GM23338 (cell line): ENCODE results near the gene LRRC27. TPM values are rescaled to one million over a fixed set of nuclear protein-coding genes. Genes with fewer than 3 reads are reported as not detected.

ENCODE experiments used
- ATAC-seq: fragments of 200-7000 bp; cut with Tn5 transposase; 3 replicates; pipeline ENCODE4 v1.9.1; 2020
- DNase-seq: peaks from one replicate; pipeline ENCODE4 v3.0.0-alpha.2; 2015; ENCODE audit warnings: low spot score
- H2AFZ ChIP-seq: fragments of 200-600 bp; sonication (generic); 2 replicates; pipeline ENCODE4 v1.8.0; 2016; ENCODE audit warnings: antibody characterized with exemption, mild to moderate bottlenecking, moderate library complexity
- H3F3A ChIP-seq: fragments of 200-600 bp; sonication (generic); replicated peaks from 2 replicates; pipeline ENCODE4 v1.8.0; 2017; ENCODE audit warnings: antibody characterized with exemption, mixed run types, low read depth
- H3K27ac ChIP-seq: fragments of 200-600 bp; sonication (generic); 2 replicates; pipeline ENCODE4 v1.6.1; 2016; ENCODE audit warnings: low read depth
- H3K27me3 ChIP-seq: fragments of 200-600 bp; sonication (generic); 2 replicates; pipeline ENCODE4 v1.8.0; 2016; ENCODE audit warnings: mild to moderate bottlenecking, mixed run types, moderate library complexity; ENCODE audit not compliant: insufficient read depth
- H3K36me3 ChIP-seq: fragments of 200-600 bp; sonication (generic); 2 replicates; pipeline ENCODE4 v1.8.0; 2016; ENCODE audit warnings: mild to moderate bottlenecking; ENCODE audit not compliant: insufficient read depth
- H3K4me1 ChIP-seq: fragments of 200-600 bp; sonication (generic); 2 replicates; pipeline ENCODE4 v1.8.0; 2016; ENCODE audit warnings: mild to moderate bottlenecking, moderate library complexity; ENCODE audit not compliant: insufficient read depth
- H3K4me2 ChIP-seq: fragments of 200-600 bp; sonication (generic); 2 replicates; pipeline ENCODE4 v1.7.1; 2017; ENCODE audit warnings: mixed run types
- H3K4me3 ChIP-seq: fragments of 200-600 bp; sonication (generic); 2 replicates; pipeline ENCODE4 v1.6.1; 2016; ENCODE audit warnings: mixed run types
- H3K79me2 ChIP-seq: fragments of 200-600 bp; sonication (generic); replicated peaks from 2 replicates; pipeline ENCODE4 v1.8.0; 2017; ENCODE audit warnings: mild to moderate bottlenecking; ENCODE audit not compliant: insufficient read depth
- H3K9me2 ChIP-seq: fragments of 200-600 bp; sonication (generic); 2 replicates; pipeline ENCODE4 v1.8.0; 2017; ENCODE audit not compliant: insufficient read depth
- H4K20me1 ChIP-seq: fragments of 200-600 bp; sonication (generic); replicated peaks from 2 replicates; pipeline ENCODE4 v1.8.0; 2017; ENCODE audit warnings: mild to moderate bottlenecking; ENCODE audit not compliant: insufficient read depth
- H3K27ac Mint-ChIP-seq: 2 replicates; pipeline ENCODE4 v1.8.0; 2020; ENCODE audit warnings: inconsistent platforms, mild to moderate bottlenecking, moderate library complexity, mixed read lengths
- H3K27me3 Mint-ChIP-seq: 3 replicates; pipeline ENCODE4 v1.8.0; 2022; ENCODE audit warnings: low read depth, mild to moderate bottlenecking, moderate library complexity, mixed read lengths, inconsistent platforms; ENCODE audit not compliant: insufficient read depth, poor library complexity
- H3K36me3 Mint-ChIP-seq: 3 replicates; pipeline ENCODE4 v1.8.0; 2021; ENCODE audit warnings: low read depth, mild to moderate bottlenecking, inconsistent platforms, moderate library complexity, mixed read lengths
- H3K4me1 Mint-ChIP-seq: 3 replicates; pipeline ENCODE4 v1.8.0; 2020; ENCODE audit warnings: mild to moderate bottlenecking, inconsistent platforms, mixed read lengths
- H3K4me3 Mint-ChIP-seq: 3 replicates; pipeline ENCODE4 v1.8.0; 2021; ENCODE audit warnings: moderate library complexity, mild to moderate bottlenecking, inconsistent platforms, mixed read lengths
- H3K9me3 Mint-ChIP-seq: 3 replicates; pipeline ENCODE4 v1.8.0; 2020; ENCODE audit warnings: moderate library complexity, mild to moderate bottlenecking, inconsistent platforms, mixed read lengths
- CREB1 ChIP-seq: fragments of 250-450 bp; sonication (Bioruptor Pico); IDR thresholded peaks from 2 replicates; pipeline ENCODE4 v1.5.0; 2020; ENCODE audit warnings: low read depth, mild to moderate bottlenecking, moderate library complexity
- EZH2 ChIP-seq: fragments of 200-600 bp; sonication (generic); IDR thresholded peaks from one replicate; pipeline ENCODE4 v1.8.0; 2017; ENCODE audit warnings: antibody characterized with exemption, mild to moderate bottlenecking, low read depth; ENCODE audit not compliant: unreplicated experiment
- EZH2phosphoT487 ChIP-seq: fragments of 200-600 bp; sonication (generic); IDR thresholded peaks from one replicate; pipeline ENCODE4 v1.8.1; 2018; ENCODE audit warnings: antibody characterized with exemption; ENCODE audit not compliant: unreplicated experiment
- JUNB ChIP-seq: IDR thresholded peaks from one replicate; pipeline ENCODE4 v1.6.1; 2016; ENCODE audit warnings: antibody characterized with exemption; ENCODE audit not compliant: unreplicated experiment
- NANOG ChIP-seq: IDR thresholded peaks from 2 replicates; pipeline ENCODE4 v1.6.1; 2016; ENCODE audit warnings: antibody characterized with exemption, borderline replicate concordance
- POLR2AphosphoS5 ChIP-seq: IDR thresholded peaks from 2 replicates; pipeline ENCODE4 v1.6.1; 2016; ENCODE audit warnings: antibody characterized with exemption, low read depth
- STAT1 ChIP-seq: IDR thresholded peaks from one replicate; pipeline ENCODE4 v1.6.1; 2016; ENCODE audit warnings: antibody characterized with exemption; ENCODE audit not compliant: unreplicated experiment
- ZNF114 ChIP-seq: fragments of 250-450 bp; sonication (Bioruptor Pico); IDR thresholded peaks from 2 replicates; pipeline ENCODE4 v1.5.0; 2020; ENCODE audit warnings: mild to moderate bottlenecking, moderate library complexity
- ZNF331 ChIP-seq: fragments of 250-450 bp; sonication (Bioruptor Pico); IDR thresholded peaks from 2 replicates; pipeline ENCODE4 v1.5.0; 2020; ENCODE audit warnings: low read depth, mild to moderate bottlenecking, moderate library complexity
- polyA plus RNA-seq: library from polyadenylated mRNA; unstranded; fragments of >200 nt; fragmentation: Nextera tagmentation; extraction: Ambion mirVana; gene quantifications from 2 replicates; pipeline ENCODE4 v1.2.1, GENCODE V29; 2016
- total RNA-seq: library from RNA; depleted of rRNA; stranded (reverse); fragments of >200 nt; shearing (Covaris generic); gene quantifications from 2 replicates; pipeline ENCODE4 v1.2.3, GENCODE V29; 2014
- TF ChIP-seq, protein P1 (sequence below), 2 experiments: fragments of 200-600 bp in 1 of 2; sonication (generic) in 1 of 2; conservative IDR thresholded peaks; 2 replicates each; pipeline versions ENCODE4 v1.5.1 to v1.6.1; 2016 to 2017; ENCODE audit warnings: antibody characterized with exemption in 2 of 2, low read depth in 2 of 2, mild to moderate bottlenecking in 2 of 2, moderate library complexity in 1 of 2
- TF ChIP-seq, protein P2 (sequence below): fragments of 250-450 bp; sonication (Bioruptor Pico); IDR thresholded peaks from 2 replicates; pipeline ENCODE4 v1.5.0; 2020; ENCODE audit warnings: mild to moderate bottlenecking, moderate library complexity
- TF ChIP-seq, protein P3 (sequence below): IDR thresholded peaks from one replicate; pipeline ENCODE4 v1.6.1; 2018; ENCODE audit warnings: antibody characterized with exemption; ENCODE audit not compliant: unreplicated experiment
- TF ChIP-seq, protein P4 (sequence below): IDR thresholded peaks from 2 replicates; pipeline ENCODE4 v1.6.1; 2016; ENCODE audit warnings: antibody characterized with exemption

LRRC27 gene
- total and polyA plus RNA-seq, 2 experiments from 2014 or later: 2.9 to 3.5 TPM

DNA sequence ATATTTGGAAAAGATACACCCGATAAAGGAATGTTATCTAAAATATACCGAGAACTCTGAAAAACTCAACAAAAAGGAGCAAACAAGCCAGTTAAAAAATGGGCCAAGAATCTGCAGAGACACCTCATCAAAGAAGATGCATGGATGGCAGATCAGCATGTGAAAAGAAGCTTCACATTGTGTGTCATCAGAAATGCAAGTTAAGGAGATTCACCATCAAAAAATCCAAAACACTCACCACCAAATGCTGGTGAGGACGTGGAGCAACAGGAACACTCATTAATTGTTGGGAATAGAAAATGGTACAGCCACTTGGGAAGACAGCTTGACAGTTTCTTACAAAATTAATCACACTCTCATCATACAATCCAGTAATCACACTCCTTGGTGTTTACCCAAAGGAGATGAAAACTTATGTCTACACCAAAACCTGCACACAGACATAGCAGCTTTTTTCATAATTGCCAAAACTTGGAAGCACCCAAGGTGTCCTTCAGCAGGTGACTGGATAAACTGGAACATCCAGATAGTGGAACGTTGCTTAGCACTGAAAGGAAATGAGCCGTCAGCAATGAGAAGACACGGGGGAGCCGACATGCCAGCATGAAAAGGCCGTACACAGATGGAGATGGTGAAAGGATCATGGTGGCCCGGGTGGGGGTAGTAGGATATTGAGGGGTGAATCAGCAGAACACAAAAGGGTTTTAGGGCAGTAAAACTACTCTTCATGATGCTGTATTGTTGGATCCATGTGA lies 37.1 kb downstream of the LRRC27 start:
- Histone ChIP-seq H3K79me2 (no peaks in the 10 kb centered on the region), H3K9me2 (no peaks in the 10 kb centered on the region), H2AFZ (no peak overlapping the region), H3K27ac (no peak overlapping the region), H4K20me1 (no peaks in the 10 kb centered on the region), H3K4me3 (no peak overlapping the region), H3K4me2 (no peak overlapping the region), H3K27me3 (no peaks in the 10 kb centered on the region), H3K36me3 (no peaks in the 10 kb centered on the region), H3K4me1 (no peaks in the 10 kb centered on the region), H3F3A (no peaks in the 10 kb centered on the region)
- H3K4me3 Mint-ChIP-seq: no peak overlapping the region
- no peak for ATAC-seq
- peaks cover 28% of the 10 kb centered on the region for H3K4me1 Mint-ChIP-seq
- H3K27me3 Mint-ChIP-seq: peaks cover 7% of the 10 kb centered on the region
- TF ChIP-seq, protein P1, sequence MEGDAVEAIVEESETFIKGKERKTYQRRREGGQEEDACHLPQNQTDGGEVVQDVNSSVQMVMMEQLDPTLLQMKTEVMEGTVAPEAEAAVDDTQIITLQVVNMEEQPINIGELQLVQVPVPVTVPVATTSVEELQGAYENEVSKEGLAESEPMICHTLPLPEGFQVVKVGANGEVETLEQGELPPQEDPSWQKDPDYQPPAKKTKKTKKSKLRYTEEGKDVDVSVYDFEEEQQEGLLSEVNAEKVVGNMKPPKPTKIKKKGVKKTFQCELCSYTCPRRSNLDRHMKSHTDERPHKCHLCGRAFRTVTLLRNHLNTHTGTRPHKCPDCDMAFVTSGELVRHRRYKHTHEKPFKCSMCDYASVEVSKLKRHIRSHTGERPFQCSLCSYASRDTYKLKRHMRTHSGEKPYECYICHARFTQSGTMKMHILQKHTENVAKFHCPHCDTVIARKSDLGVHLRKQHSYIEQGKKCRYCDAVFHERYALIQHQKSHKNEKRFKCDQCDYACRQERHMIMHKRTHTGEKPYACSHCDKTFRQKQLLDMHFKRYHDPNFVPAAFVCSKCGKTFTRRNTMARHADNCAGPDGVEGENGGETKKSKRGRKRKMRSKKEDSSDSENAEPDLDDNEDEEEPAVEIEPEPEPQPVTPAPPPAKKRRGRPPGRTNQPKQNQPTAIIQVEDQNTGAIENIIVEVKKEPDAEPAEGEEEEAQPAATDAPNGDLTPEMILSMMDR (conservative IDR thresholded peaks at IDR 0.05; ENCODE audit: low read depth in 2 of 2): no peak
- TF ChIP-seq STAT1 (no peak), CREB1 (CRISPR knock-in tag) (no peak), EZH2 (no peak), NANOG (no peak), POLR2AphosphoS5 (no peak), JUNB (no peak), ZNF331 (no peak), EZH2phosphoT487 (no peak), ZNF114 (no peak)
- TF ChIP-seq, protein P2, sequence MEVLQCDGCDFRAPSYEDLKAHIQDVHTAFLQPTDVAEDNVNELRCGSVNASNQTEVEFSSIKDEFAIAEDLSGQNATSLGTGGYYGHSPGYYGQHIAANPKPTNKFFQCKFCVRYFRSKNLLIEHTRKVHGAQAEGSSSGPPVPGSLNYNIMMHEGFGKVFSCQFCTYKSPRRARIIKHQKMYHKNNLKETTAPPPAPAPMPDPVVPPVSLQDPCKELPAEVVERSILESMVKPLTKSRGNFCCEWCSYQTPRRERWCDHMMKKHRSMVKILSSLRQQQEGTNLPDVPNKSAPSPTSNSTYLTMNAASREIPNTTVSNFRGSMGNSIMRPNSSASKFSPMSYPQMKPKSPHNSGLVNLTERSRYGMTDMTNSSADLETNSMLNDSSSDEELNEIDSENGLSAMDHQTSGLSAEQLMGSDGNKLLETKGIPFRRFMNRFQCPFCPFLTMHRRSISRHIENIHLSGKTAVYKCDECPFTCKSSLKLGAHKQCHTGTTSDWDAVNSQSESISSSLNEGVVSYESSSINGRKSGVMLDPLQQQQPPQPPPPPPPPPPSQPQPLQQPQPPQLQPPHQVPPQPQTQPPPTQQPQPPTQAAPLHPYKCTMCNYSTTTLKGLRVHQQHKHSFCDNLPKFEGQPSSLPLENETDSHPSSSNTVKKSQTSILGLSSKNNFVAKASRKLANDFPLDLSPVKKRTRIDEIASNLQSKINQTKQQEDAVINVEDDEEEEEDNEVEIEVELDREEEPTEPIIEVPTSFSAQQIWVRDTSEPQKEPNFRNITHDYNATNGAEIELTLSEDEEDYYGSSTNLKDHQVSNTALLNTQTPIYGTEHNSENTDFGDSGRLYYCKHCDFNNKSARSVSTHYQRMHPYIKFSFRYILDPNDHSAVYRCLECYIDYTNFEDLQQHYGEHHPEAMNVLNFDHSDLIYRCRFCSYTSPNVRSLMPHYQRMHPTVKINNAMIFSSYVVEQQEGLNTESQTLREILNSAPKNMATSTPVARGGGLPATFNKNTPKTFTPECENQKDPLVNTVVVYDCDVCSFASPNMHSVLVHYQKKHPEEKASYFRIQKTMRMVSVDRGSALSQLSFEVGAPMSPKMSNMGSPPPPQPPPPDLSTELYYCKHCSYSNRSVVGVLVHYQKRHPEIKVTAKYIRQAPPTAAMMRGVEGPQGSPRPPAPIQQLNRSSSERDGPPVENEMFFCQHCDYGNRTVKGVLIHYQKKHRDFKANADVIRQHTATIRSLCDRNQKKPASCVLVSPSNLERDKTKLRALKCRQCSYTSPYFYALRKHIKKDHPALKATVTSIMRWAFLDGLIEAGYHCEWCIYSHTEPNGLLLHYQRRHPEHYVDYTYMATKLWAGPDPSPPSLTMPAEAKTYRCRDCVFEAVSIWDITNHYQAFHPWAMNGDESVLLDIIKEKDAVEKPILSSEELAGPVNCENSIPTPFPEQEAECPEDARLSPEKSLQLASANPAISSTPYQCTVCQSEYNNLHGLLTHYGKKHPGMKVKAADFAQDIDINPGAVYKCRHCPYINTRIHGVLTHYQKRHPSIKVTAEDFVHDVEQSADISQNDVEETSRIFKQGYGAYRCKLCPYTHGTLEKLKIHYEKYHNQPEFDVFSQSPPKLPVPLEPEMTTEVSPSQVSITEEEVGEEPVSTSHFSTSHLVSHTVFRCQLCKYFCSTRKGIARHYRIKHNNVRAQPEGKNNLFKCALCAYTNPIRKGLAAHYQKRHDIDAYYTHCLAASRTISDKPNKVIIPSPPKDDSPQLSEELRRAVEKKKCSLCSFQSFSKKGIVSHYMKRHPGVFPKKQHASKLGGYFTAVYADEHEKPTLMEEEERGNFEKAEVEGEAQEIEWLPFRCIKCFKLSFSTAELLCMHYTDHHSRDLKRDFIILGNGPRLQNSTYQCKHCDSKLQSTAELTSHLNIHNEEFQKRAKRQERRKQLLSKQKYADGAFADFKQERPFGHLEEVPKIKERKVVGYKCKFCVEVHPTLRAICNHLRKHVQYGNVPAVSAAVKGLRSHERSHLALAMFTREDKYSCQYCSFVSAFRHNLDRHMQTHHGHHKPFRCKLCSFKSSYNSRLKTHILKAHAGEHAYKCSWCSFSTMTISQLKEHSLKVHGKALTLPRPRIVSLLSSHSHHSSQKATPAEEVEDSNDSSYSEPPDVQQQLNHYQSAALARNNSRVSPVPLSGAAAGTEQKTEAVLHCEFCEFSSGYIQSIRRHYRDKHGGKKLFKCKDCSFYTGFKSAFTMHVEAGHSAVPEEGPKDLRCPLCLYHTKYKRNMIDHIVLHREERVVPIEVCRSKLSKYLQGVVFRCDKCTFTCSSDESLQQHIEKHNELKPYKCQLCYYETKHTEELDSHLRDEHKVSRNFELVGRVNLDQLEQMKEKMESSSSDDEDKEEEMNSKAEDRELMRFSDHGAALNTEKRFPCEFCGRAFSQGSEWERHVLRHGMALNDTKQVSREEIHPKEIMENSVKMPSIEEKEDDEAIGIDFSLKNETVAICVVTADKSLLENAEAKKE (CRISPR knock-in tag): no peak
- TF ChIP-seq, protein P3, sequence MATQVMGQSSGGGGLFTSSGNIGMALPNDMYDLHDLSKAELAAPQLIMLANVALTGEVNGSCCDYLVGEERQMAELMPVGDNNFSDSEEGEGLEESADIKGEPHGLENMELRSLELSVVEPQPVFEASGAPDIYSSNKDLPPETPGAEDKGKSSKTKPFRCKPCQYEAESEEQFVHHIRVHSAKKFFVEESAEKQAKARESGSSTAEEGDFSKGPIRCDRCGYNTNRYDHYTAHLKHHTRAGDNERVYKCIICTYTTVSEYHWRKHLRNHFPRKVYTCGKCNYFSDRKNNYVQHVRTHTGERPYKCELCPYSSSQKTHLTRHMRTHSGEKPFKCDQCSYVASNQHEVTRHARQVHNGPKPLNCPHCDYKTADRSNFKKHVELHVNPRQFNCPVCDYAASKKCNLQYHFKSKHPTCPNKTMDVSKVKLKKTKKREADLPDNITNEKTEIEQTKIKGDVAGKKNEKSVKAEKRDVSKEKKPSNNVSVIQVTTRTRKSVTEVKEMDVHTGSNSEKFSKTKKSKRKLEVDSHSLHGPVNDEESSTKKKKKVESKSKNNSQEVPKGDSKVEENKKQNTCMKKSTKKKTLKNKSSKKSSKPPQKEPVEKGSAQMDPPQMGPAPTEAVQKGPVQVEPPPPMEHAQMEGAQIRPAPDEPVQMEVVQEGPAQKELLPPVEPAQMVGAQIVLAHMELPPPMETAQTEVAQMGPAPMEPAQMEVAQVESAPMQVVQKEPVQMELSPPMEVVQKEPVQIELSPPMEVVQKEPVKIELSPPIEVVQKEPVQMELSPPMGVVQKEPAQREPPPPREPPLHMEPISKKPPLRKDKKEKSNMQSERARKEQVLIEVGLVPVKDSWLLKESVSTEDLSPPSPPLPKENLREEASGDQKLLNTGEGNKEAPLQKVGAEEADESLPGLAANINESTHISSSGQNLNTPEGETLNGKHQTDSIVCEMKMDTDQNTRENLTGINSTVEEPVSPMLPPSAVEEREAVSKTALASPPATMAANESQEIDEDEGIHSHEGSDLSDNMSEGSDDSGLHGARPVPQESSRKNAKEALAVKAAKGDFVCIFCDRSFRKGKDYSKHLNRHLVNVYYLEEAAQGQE: no peak
- TF ChIP-seq, protein P4, sequence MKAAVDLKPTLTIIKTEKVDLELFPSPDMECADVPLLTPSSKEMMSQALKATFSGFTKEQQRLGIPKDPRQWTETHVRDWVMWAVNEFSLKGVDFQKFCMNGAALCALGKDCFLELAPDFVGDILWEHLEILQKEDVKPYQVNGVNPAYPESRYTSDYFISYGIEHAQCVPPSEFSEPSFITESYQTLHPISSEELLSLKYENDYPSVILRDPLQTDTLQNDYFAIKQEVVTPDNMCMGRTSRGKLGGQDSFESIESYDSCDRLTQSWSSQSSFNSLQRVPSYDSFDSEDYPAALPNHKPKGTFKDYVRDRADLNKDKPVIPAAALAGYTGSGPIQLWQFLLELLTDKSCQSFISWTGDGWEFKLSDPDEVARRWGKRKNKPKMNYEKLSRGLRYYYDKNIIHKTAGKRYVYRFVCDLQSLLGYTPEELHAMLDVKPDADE: no peak
- H3K27ac Mint-ChIP-seq: no peak overlapping the region
- no peaks in the 10 kb centered on the region for H3K9me3 Mint-ChIP-seq
- H3K36me3 Mint-ChIP-seq: no peaks in the 10 kb centered on the region
- DNase-seq: no peak
